H1 (cell line): ENCODE results near the gene DOK7.

ENCODE experiments used
- CTCF ChIP-seq, 3 experiments: IDR thresholded peaks; 1 replicate in 2 of 3; 2 replicates in 1 of 3; pipeline versions ENCODE4 v1.5.1 to v1.6.1; 2011; ENCODE audit warnings: low read length in 3 of 3, mild to moderate bottlenecking in 3 of 3, inconsistent platforms in 2 of 3, low read depth in 1 of 3, moderate library complexity in 1 of 3; ENCODE audit not compliant: insufficient read depth in 1 of 3; ENCODE audit errors: control extremely low read depth in 1 of 3
- EP300 ChIP-seq, 2 experiments: IDR thresholded peaks; 1 replicate in 1 of 2; 2 replicates in 1 of 2; pipeline ENCODE4 v1.6.1; 2011 to 2012; ENCODE audit warnings: low read depth in 2 of 2, low read length in 2 of 2, mild to moderate bottlenecking in 2 of 2, borderline replicate concordance in 1 of 2, inconsistent platforms in 1 of 2, moderate library complexity in 1 of 2

GRCh38 chr4:3524349-3524748 is 61.2 kb downstream of the DOK7 start:
- no peak for TF ChIP-seq EP300 (IDR thresholded peaks at IDR 0.05; ENCODE audit: borderline replicate concordance in 1 of 2, low read depth in 2 of 2, low read length in 2 of 2)
- no peak for TF ChIP-seq CTCF (IDR thresholded peaks at IDR 0.05; ENCODE audit: control extremely low read depth in 1 of 3, insufficient read depth in 1 of 3, low read depth in 1 of 3, low read length in 3 of 3)
